ENCODE measurements around the gene PHF2. TPM values are rescaled to one million over a fixed set of nuclear protein-coding genes. Genes with fewer than 3 reads are reported as not detected.

PHF2 gene
- total and polyA plus RNA-seq, 2 donors (not counting 1 experiment from before 2014, with no cell fraction given), result 11.0 to 28.8 TPM

DNA sequence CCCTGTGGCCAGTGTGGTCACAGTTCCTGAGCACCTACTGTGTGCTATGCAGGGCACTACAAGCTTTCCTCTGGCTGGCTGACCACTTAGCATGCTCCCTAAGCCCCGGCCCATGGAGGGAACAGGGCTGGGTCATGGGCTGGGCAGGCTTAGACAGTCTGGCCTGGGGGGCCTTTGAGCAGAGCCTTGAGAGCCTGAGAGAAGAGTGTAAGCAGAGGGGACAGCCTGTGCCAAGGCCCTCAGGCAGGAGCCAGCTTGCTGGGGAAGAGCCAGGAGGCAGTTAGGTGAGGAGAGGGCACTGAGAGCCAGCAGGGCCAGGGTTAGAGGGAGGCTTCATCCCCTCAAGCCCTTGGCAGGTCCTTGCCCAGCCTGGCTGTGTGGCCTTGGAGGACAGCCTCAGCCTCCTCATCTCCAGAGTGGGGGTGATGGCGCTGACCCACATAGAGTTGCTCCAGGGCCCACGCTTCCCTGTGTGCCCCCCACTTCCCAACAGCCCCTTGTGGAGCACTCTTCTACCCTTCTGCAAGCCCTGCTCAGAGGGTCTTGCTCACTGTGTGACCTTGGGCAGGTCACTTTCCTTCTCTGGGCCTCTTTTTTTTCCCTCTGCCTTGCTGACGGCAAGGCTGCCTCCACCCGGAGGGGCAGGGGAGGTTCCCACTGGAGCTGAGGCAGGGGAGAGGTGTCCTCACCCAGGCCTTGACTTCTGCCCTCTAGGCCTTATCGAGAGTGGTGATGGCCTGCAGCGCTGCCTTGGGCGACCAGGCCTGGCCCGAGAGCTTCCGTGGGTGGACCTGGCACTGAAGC lies 107.1 kb downstream of the PHF2 start:
- CTCF ChIA-PET, result interaction anchor here (0.5 to 8.6 kb wide), 3 partner anchors 247 to 530 kb away, joined by 3 to 60 read pairs (median 8); no protein-coding TSS in a partner anchor
- WGBS (ENCODE audit: insufficient coverage), result 94% methylated on average over 10 of the region's 10 CpGs
- POLR2A ChIA-PET, result no interaction called here
- Histone ChIP-seq H3K79me2 (ENCODE audit: control insufficient read depth, insufficient read depth, low read length) (no peaks in the 10 kb centered on the region), H3K4me3 (ENCODE audit: control extremely low read depth in 1 of 5, extremely low read depth in 1 of 5, insufficient read depth in 1 of 5, low read depth in 2 of 5, low read length in 4 of 5) (no peak overlapping the region), H2AFZ (ENCODE audit: insufficient read depth, low read depth, low read length, poor library complexity, severe bottlenecking) (no peak overlapping the region), H3K9me3 (ENCODE audit: control extremely low read depth in 1 of 3, control insufficient read depth in 2 of 3, insufficient read depth in 1 of 3, low read length in 2 of 3) (peaks cover 0 to 8% (median 3%) of the 10 kb centered on the region in 3 donors), H3K36me3 (replicated peaks in 1 of 2; ENCODE audit: control extremely low read depth in 1 of 2, control insufficient read depth in 1 of 2, extremely low read depth in 1 of 2, insufficient read depth in 2 of 2, low read length in 1 of 2) (no peaks in the 10 kb centered on the region), H3K27me3 (replicated peaks in 1 of 4; ENCODE audit: control extremely low read depth in 1 of 4, control insufficient read depth in 3 of 4, insufficient read depth in 4 of 4, low read length in 3 of 4) (peaks cover 0 to 8% (median 0%) of the 10 kb centered on the region in 4 experiments), H3K4me1 (ENCODE audit: control insufficient read depth in 2 of 2, insufficient read depth in 2 of 2, low read length in 2 of 2) (no peaks in the 10 kb centered on the region), H4K20me1 (ENCODE audit: control insufficient read depth, insufficient read depth, low read length, poor library complexity, severe bottlenecking) (no peaks in the 10 kb centered on the region), H3K4me2 (replicated peaks; ENCODE audit: low read depth, low read length, poor library complexity, severe bottlenecking) (no peak overlapping the region), H3K27ac (ENCODE audit: low read length in 2 of 2) (no peak overlapping the region), H3K9ac (ENCODE audit: low read length) (no peak overlapping the region)
- DNase-seq, result peak; percentile 3
- Mint-ChIP-seq H3K27ac (no peak overlapping the region), H3K4me1 (no peaks in the 10 kb centered on the region), H3K4me3 (no peak overlapping the region), H3K27me3 (peaks cover 16% of the 10 kb centered on the region), H3K9me3 (ENCODE audit: insufficient read depth) (peaks cover 6% of the 10 kb centered on the region)
- ATAC-seq (ENCODE audit: low read depth), result no peak
- intact Hi-C loops (cut with micrococcal nuclease), result loop anchor here (5.0 kb wide), 1 partner anchor 529 kb away; no protein-coding TSS in a partner anchor
- TF ChIP-seq, protein P1, sequence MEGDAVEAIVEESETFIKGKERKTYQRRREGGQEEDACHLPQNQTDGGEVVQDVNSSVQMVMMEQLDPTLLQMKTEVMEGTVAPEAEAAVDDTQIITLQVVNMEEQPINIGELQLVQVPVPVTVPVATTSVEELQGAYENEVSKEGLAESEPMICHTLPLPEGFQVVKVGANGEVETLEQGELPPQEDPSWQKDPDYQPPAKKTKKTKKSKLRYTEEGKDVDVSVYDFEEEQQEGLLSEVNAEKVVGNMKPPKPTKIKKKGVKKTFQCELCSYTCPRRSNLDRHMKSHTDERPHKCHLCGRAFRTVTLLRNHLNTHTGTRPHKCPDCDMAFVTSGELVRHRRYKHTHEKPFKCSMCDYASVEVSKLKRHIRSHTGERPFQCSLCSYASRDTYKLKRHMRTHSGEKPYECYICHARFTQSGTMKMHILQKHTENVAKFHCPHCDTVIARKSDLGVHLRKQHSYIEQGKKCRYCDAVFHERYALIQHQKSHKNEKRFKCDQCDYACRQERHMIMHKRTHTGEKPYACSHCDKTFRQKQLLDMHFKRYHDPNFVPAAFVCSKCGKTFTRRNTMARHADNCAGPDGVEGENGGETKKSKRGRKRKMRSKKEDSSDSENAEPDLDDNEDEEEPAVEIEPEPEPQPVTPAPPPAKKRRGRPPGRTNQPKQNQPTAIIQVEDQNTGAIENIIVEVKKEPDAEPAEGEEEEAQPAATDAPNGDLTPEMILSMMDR (IDR thresholded peaks at IDR 0.05), result no peak
- TF ChIP-seq EZH2 (IDR thresholded peaks at IDR 0.05; ENCODE audit: borderline replicate concordance, insufficient read depth, low read depth, low read length, poor library complexity, severe bottlenecking), result no peak
